WI38 (cell line): ENCODE measurements around the gene USH2A.

Experiments
- H3K4me3 ChIP-seq: 2 replicates; pipeline ENCODE4 v1.5.1; 2011; ENCODE audit warnings: low read depth, mild to moderate bottlenecking, control low read depth, low read length
- TF ChIP-seq, protein P1 (sequence below): IDR thresholded peaks from 2 replicates; pipeline ENCODE4 v1.5.1; 2012; ENCODE audit warnings: low read depth, mild to moderate bottlenecking, control low read depth, low read length

The USH2A gene

GRCh38 chr1:215673943-215674342 is 749.3 kb downstream of the USH2A start:
- no peak overlapping the region for H3K4me3 ChIP-seq
- TF ChIP-seq, protein P1, sequence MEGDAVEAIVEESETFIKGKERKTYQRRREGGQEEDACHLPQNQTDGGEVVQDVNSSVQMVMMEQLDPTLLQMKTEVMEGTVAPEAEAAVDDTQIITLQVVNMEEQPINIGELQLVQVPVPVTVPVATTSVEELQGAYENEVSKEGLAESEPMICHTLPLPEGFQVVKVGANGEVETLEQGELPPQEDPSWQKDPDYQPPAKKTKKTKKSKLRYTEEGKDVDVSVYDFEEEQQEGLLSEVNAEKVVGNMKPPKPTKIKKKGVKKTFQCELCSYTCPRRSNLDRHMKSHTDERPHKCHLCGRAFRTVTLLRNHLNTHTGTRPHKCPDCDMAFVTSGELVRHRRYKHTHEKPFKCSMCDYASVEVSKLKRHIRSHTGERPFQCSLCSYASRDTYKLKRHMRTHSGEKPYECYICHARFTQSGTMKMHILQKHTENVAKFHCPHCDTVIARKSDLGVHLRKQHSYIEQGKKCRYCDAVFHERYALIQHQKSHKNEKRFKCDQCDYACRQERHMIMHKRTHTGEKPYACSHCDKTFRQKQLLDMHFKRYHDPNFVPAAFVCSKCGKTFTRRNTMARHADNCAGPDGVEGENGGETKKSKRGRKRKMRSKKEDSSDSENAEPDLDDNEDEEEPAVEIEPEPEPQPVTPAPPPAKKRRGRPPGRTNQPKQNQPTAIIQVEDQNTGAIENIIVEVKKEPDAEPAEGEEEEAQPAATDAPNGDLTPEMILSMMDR = no peak

GRCh38 chr1:215672482-215672881 is 750.8 kb downstream of the USH2A start:
- TF ChIP-seq, protein P1 = no peak
- H3K4me3 ChIP-seq = no peak overlapping the region

DNA sequence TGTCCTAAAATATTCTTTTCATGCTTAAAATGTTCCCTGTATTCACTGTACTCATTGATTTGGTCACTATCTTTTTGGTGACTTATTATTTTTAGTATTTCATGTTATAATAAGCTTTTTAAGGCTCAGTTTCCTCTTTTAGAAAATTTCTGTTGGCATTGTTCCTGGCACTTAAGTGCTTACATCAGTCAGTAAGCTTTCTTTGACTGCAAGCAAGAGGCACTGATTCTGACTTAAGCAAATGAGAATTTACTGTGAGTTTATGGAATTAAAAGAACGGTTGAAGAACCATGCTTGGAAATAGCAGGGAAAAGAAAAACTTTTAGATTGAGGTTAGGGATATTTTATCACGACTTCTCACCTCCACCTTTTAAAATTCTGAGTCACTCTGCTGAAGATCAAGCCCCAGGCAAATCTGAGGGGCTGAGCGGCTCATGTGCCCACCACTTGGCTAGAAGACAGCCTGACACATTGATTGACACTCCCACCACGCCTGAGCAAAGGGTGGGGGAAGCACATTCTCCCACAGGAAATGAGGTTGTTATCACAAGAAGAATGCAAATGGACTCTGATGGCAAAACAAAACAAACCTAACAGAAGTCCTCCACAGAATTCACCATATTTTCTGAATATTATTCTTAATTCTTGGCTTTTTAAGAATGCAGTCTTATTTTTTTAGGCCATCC is 753.3 kb downstream of the USH2A start:
- no peak overlapping the region for H3K4me3 ChIP-seq
- TF ChIP-seq, protein P1 = no peak

DNA sequence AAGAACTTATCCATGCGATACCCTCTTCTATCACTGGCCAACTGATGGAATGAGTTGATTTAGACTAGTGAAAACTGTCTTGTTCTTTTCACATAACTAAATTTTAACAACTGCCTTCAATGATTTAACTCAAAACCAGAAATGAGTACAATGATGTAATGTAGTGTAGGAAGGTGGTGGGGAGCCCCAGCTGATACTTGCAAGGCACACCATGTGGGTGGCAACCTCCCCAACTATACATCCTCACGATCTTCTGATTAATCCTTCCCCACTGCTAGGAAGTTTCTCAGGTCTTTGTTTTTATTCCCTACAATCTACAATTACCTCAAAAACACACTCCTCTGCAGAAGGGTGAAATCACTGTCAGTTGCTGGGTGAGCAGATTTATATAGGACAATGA is 755.5 kb downstream of the USH2A start:
- TF ChIP-seq, protein P1 = no peak
- H3K4me3 ChIP-seq = no peak overlapping the region

GRCh38 chr1:215665215-215665614 is 758.0 kb downstream of the USH2A start:
- TF ChIP-seq, protein P1 = no peak
- no peak overlapping the region for H3K4me3 ChIP-seq

GRCh38 chr1:215661033-215661432 is 762.2 kb downstream of the USH2A start:
- H3K4me3 ChIP-seq = no peak overlapping the region
- TF ChIP-seq, protein P1 = no peak

DNA sequence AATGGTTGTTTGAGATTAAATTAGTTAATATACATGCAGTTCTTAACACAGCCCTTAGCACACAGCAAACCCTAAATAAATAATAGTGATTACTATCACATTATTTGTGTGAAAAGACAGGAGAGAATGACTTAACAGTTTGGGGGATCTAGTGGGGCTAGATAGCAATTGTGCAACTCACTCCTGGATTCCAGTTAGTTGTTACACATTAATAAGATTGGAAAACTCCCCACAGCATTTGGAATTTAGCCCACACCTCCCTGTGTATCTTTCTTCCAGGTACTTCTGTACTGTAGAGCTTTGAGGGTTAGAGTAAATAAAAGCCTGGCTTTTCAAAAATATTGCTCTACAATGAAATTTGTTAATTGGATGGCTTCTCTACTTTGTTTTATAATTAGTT is 763.0 kb downstream of the USH2A start:
- TF ChIP-seq, protein P1 = no peak
- no peak overlapping the region for H3K4me3 ChIP-seq
